Tibial nerve (tissue), 4 donors: Measurements from ENCODE around the gene ANAPC15. TPM values are rescaled to one million over a fixed set of nuclear protein-coding genes. Genes with fewer than 3 reads are reported as not detected.

Source experiments
- DNase-seq, 2 donors: peaks; one replicate each; pipeline ENCODE4 v3.0.0-alpha.2; 2019; ENCODE audit warnings: low spot score in 2 of 2
- H3K27ac ChIP-seq, 4 donors: fragments of 200-600 bp; sonication (generic) in 3 of 4; one replicate each; pipeline ENCODE4 v1.5.1; 2017 to 2019; ENCODE audit warnings: mild to moderate bottlenecking in 1 of 4
- H3K27me3 ChIP-seq, 2 donors: fragments of 200-600 bp; sonication (generic) in 1 of 2; one replicate each; pipeline versions ENCODE4 v1.5.1 to v1.6.0; 2017 to 2019
- H3K36me3 ChIP-seq, 3 donors: fragments of 200-600 bp; sonication (generic); one replicate each; pipeline ENCODE4 v1.5.1; 2018 to 2019
- H3K4me1 ChIP-seq, 4 donors: fragments of 200-600 bp; sonication (generic) in 3 of 4; one replicate each; pipeline ENCODE4 v1.5.1; 2017 to 2019
- H3K4me3 ChIP-seq, 4 donors: fragments of 200-600 bp; sonication (generic) in 3 of 4; one replicate each; pipeline ENCODE4 v1.5.1; 2017 to 2019; ENCODE audit warnings: mild to moderate bottlenecking in 1 of 4, moderate library complexity in 1 of 4
- H3K9me3 ChIP-seq, 4 donors: fragments of 200-600 bp; sonication (generic) in 3 of 4; one replicate each; pipeline ENCODE4 v1.5.1; 2017 to 2019
- EP300 ChIP-seq, 2 donors: sonication (generic); formaldehyde crosslinking; IDR thresholded peaks; one replicate each; pipeline ENCODE4 v1.6.1; 2017; ENCODE audit warnings: antibody characterized with exemption in 2 of 2, mild to moderate bottlenecking in 1 of 2
- POLR2A ChIP-seq, 2 donors: fragments of 450-650 bp; IDR thresholded peaks; one replicate each; pipeline ENCODE4 v1.6.1; 2017; ENCODE audit warnings: antibody characterized with exemption in 2 of 2, mild to moderate bottlenecking in 2 of 2, moderate library complexity in 2 of 2
- WGBS, 2 donors: methylation state at CpG; one replicate each; pipeline ENCODE4 v1.1.5; 2018; 5-methylcytosine and 5-hydroxymethylcytosine counted together
- total RNA-seq, 4 donors: library from RNA; depleted of rRNA; stranded (reverse); fragments of >200 nt; gene quantifications; one replicate each; pipeline ENCODE4 v1.1.0, GENCODE V29; 2016
- TF ChIP-seq, protein P1 (sequence below), 5 experiments: fragments of 200-600 bp in 3 of 5; fragments of 450-650 bp in 2 of 5; sonication (generic) in 3 of 5; IDR thresholded peaks; one replicate each; pipeline ENCODE4 v1.5.1; 2016 to 2019; ENCODE audit warnings: antibody characterized with exemption in 5 of 5, mild to moderate bottlenecking in 3 of 5, moderate library complexity in 2 of 5

Gene ANAPC15
- total RNA-seq, 4 donors from 2014 or later, result 20.8 to 36.7 (median 30.8) TPM

DNA sequence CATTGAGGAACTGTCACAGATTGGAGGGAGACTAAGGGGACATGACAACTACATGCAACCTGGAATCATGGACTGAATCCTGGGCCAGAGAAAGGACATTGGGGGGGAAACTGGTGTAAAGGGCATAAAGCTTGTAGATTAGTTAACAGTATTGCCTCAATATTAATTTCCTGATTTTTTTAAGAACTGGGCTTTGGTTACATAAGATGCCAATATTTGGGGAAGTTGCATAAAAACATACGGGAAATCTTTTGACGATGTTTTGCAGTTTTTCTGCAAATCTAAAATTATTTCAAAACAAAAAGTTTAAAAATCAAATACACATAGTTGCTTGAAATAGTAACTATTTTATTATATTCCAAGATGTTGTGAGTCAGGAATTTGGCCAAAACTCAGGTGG is 20.2 kb upstream of the ANAPC15 start:
- DNase-seq, result no peak
- TF ChIP-seq POLR2A (IDR thresholded peaks at IDR 0.05) (no peak), EP300 (IDR thresholded peaks at IDR 0.05) (no peak)
- TF ChIP-seq, protein P1, sequence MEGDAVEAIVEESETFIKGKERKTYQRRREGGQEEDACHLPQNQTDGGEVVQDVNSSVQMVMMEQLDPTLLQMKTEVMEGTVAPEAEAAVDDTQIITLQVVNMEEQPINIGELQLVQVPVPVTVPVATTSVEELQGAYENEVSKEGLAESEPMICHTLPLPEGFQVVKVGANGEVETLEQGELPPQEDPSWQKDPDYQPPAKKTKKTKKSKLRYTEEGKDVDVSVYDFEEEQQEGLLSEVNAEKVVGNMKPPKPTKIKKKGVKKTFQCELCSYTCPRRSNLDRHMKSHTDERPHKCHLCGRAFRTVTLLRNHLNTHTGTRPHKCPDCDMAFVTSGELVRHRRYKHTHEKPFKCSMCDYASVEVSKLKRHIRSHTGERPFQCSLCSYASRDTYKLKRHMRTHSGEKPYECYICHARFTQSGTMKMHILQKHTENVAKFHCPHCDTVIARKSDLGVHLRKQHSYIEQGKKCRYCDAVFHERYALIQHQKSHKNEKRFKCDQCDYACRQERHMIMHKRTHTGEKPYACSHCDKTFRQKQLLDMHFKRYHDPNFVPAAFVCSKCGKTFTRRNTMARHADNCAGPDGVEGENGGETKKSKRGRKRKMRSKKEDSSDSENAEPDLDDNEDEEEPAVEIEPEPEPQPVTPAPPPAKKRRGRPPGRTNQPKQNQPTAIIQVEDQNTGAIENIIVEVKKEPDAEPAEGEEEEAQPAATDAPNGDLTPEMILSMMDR (IDR thresholded peaks at IDR 0.05), result no peak
- no peaks in the 10 kb centered on the region for H3K9me3 ChIP-seq
- no peak overlapping the region for H3K27ac ChIP-seq
- no peaks in the 10 kb centered on the region for H3K36me3 ChIP-seq
- H3K27me3 ChIP-seq, result peaks cover 0 to 3% of the 10 kb centered on the region in 2 donors
- no peak overlapping the region for H3K4me3 ChIP-seq
- no peaks in the 10 kb centered on the region for H3K4me1 ChIP-seq
- WGBS, 2 donors, result 68 to 74% methylated on average over 2 of the region's 2 CpGs

DNA sequence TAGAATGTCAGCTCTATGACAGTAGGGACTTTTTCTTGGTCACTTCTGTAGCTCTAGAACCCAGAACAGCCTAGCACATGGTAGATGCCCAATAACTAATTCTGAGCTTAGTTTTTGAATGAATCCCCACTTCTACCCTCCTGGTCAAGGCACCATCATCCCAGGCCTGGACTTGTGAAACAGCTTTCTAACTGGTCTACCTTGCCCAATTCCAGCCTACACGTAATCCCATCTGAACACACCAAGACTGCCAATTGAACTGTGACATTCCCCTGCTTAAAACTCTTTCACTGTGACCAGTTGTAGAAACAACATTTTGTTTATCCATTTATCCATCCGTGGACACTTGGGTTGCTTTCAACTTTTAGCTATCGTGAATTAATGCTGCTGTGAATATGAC is 16.9 kb upstream of the ANAPC15 start:
- no peak for TF ChIP-seq EP300 (IDR thresholded peaks at IDR 0.05)
- no peak for TF ChIP-seq POLR2A (IDR thresholded peaks at IDR 0.05)
- TF ChIP-seq, protein P1 (IDR thresholded peaks at IDR 0.05), result no peak

DNA sequence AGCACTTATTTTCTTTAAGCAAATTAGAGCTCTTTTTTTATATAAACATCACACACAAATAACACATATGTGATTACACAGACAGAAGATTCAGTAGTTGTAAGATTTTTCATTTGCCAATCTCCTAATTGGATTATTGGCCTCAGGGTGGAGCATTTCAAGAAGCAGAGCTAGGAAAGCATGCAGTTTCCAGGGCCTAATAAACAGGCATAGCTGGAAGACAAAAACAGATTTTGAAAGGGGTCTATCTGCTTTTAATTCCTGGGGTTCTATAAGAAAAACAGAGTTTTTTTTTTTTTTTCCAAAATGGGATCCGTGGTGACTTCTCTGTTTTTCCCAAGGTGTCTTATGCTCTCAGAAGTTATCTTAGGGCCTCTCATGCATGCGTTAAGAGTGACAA is 15.4 kb upstream of the ANAPC15 start:
- H3K36me3 ChIP-seq, result no peaks in the 10 kb centered on the region
- H3K9me3 ChIP-seq, result no peaks in the 10 kb centered on the region
- no peak for DNase-seq
- TF ChIP-seq, protein P1 (IDR thresholded peaks at IDR 0.05), result no peak
- no peak for TF ChIP-seq POLR2A (IDR thresholded peaks at IDR 0.05)
- no peak for TF ChIP-seq EP300 (IDR thresholded peaks at IDR 0.05)
- no peak overlapping the region for H3K4me3 ChIP-seq
- WGBS, 2 donors, result 55 to 68% methylated on average over 2 of the region's 2 CpGs
- H3K4me1 ChIP-seq, result no peaks in the 10 kb centered on the region
- H3K27me3 ChIP-seq, result peaks cover 0 to 3% of the 10 kb centered on the region in 2 donors
- no peak overlapping the region for H3K27ac ChIP-seq

More for the DNA sequence above, 16.9 kb upstream of the ANAPC15 start:
- no peak for DNase-seq
- Histone ChIP-seq H3K9me3 (no peaks in the 10 kb centered on the region), H3K4me3 (no peak overlapping the region), H3K27ac (no peak overlapping the region), H3K36me3 (no peaks in the 10 kb centered on the region), H3K4me1 (no peaks in the 10 kb centered on the region), H3K27me3 (peaks cover 0 to 3% of the 10 kb centered on the region in 2 donors)
- WGBS, 2 donors, result 90 to 94% methylated on average over 3 of the region's 3 CpGs

DNA sequence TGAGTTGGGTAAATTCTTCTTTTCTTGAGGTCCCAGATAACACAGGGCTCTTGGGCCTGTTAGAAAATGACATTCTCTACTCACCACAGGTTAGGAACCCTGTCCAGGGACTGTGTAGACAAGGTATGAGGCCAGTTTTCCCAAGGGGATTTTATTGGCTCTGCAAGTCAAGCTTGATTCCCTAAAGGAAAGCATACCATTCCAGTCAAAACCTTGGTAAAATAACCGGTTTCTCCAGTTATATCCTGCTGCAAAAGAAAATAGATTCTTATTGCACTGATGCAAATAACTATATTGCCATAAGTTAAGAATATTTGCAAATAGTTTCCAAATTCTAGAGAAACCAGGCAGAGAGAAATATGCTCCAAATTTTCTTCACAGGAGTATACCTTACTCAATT is 13.5 kb upstream of the ANAPC15 start:
- no peaks in the 10 kb centered on the region for H3K9me3 ChIP-seq
- no peaks in the 10 kb centered on the region for H3K4me1 ChIP-seq
- H3K36me3 ChIP-seq, result no peaks in the 10 kb centered on the region
- DNase-seq, result no peak
- H3K27ac ChIP-seq, result no peak overlapping the region
- WGBS, 2 donors, result 61 to 75% methylated on average over 1 of the region's 1 CpG
- no peak overlapping the region for H3K4me3 ChIP-seq
- H3K27me3 ChIP-seq, result peaks cover 0 to 3% of the 10 kb centered on the region in 2 donors
- TF ChIP-seq POLR2A (IDR thresholded peaks at IDR 0.05) (no peak), EP300 (IDR thresholded peaks at IDR 0.05) (no peak)
- TF ChIP-seq, protein P1 (IDR thresholded peaks at IDR 0.05), result no peak

DNA sequence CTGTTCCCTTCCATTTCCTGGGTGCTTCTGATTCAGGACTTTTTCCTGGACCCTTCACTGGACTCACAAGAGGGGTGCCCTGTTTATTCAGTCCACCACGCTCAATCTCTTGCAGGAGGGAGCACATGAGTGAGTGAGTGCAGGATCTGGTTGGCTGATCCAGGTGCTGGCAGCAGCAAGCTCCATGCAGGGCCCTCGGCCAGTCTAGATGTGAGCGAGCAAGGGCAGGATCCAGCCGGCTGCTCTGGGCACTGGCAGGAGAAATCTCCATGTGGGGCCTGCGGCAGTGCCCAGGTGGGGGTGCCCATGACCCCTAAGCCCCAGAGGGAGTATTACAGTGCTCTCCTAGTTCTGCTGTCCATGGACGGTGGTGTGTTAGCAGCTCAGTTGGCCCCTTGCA is 11.6 kb upstream of the ANAPC15 start:
- WGBS, 2 donors, result 83 to 96% methylated on average over 6 of the region's 6 CpGs
- no peaks in the 10 kb centered on the region for H3K4me1 ChIP-seq
- no peak for DNase-seq
- no peaks in the 10 kb centered on the region for H3K27me3 ChIP-seq
- H3K36me3 ChIP-seq, result no peaks in the 10 kb centered on the region
- H3K4me3 ChIP-seq, result no peak overlapping the region
- H3K27ac ChIP-seq, result no peak overlapping the region
- no peak for TF ChIP-seq EP300 (IDR thresholded peaks at IDR 0.05)
- no peaks in the 10 kb centered on the region for H3K9me3 ChIP-seq

DNA sequence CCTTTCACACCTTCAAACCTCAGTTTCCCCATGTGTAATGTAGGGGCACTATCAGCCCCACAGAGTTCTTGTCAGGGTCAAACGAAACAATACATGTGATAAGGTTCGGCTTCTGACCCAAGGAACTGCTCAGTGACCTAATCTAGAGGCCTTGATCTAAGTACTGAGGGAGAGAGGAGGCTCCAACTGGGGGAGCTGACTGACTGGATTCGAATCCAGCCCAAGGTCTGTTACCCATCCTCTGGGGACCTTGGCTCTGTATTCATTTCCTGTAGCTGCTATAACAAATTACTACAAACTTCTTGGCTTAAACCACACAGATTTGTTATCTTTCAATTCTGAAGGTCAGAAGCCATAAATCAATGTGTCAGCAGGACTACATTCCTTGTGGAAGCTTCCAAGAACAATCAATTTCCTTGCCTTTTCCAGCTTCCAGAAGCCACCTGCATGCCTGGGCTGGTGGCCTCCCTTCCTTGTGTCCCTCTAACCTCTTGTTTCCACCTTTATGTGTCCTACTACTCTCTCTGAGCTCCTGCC is 10.7 kb upstream of the ANAPC15 start:
- whole genome bisulfite sequencing, 2 donors, result 64 to 72% methylated on average over 3 of the region's 3 CpGs
- no peaks in the 10 kb centered on the region for H3K36me3 ChIP-seq
- no peak for DNase-seq
- H3K4me3 ChIP-seq, result no peak overlapping the region
- TF ChIP-seq EP300 (IDR thresholded peaks at IDR 0.05) (no peak), POLR2A (IDR thresholded peaks at IDR 0.05) (no peak)
- TF ChIP-seq, protein P1 (IDR thresholded peaks at IDR 0.05), result no peak
- H3K27me3 ChIP-seq, result no peaks in the 10 kb centered on the region
- H3K4me1 ChIP-seq, result no peaks in the 10 kb centered on the region
- H3K27ac ChIP-seq, result no peak overlapping the region
- H3K9me3 ChIP-seq, result no peaks in the 10 kb centered on the region
